ENCODE results near the gene BFSP1. TPM values are rescaled to one million over a fixed set of nuclear protein-coding genes. Genes with fewer than 3 reads are reported as not detected.

The BFSP1 gene
- total and polyA plus RNA-seq, 2 of the 8 experiments (the other 6 are each of a cell fraction or from before 2014, with no cell fraction given) = 1.5 to 2.5 TPM

- TF ChIP-seq PHF8 (conservative IDR thresholded peaks at IDR 0.05; ENCODE audit: low read depth, low read length) (0 out of 2 replicates have a peak, but pooled peaks have one; percentile 1), CHD2 (IDR thresholded peaks at IDR 0.05; ENCODE audit: low read length) (no peak), KDM4A (IDR thresholded peaks at IDR 0.05; ENCODE audit: low read depth, low read length, severe bottlenecking) (peak; percentile 58), POLR2AphosphoS5 (IDR thresholded peaks at IDR 0.05; ENCODE audit: low read depth, low read length) (peak; percentile 46; the same call in 1 of the 2 replicates), GABPA (IDR thresholded peaks at IDR 0.05; ENCODE audit: borderline replicate concordance, insufficient read depth, low read length) (no peak), SIN3A (conservative IDR thresholded peaks at IDR 0.05 in 1 of 2, IDR thresholded peaks at IDR 0.05 in 1 of 2; ENCODE audit: low read depth in 1 of 2, low read length in 2 of 2) (peak; percentile 80 to 86; a peak in 3 of 4 replicates), BCL11A (IDR thresholded peaks at IDR 0.05; ENCODE audit: low read depth in 2 of 2, low read length in 2 of 2) (no peak), RAD21 (IDR thresholded peaks at IDR 0.05 in 1 of 2, conservative IDR thresholded peaks at IDR 0.05 in 1 of 2; ENCODE audit: low read depth in 2 of 2, low read length in 2 of 2) (0 out of 4 replicates have a peak, but pooled peaks of 1 of the 2 experiments have one; percentile 5), SAP30 (IDR thresholded peaks at IDR 0.05; ENCODE audit: insufficient read depth, insufficient replicate concordance, low read length) (peak; percentile 86), SRF (IDR thresholded peaks at IDR 0.05; ENCODE audit: low read depth, low read length) (no peak)
- Histone ChIP-seq H2BK12ac (ENCODE audit: low read depth, low read length) (no peak overlapping the region), H3K36me3 (ENCODE audit: control insufficient read depth in 2 of 4, insufficient read depth in 4 of 4, low read length in 3 of 4) (no peaks in the 10 kb centered on the region), H3K4ac (replicated peaks; ENCODE audit: insufficient read length, low read depth, low read length) (no peak overlapping the region), H3K4me3 (ENCODE audit: extremely low read depth in 1 of 4, insufficient read depth in 2 of 4, low read depth in 3 of 4, low read length in 4 of 4) (peak overlapping the region; percentile 84 to 93 (median 88)), H3K79me2 (ENCODE audit: control insufficient read depth in 1 of 2, insufficient read depth in 2 of 2, low read length in 2 of 2) (peaks cover 10 to 54% of the 10 kb centered on the region in 2 experiments; a peak in 3 of 4 replicates), H2BK5ac (ENCODE audit: low read depth, low read length) (peak overlapping the region; percentile 94; the same call in 1 of the 2 replicates), H3K4me1 (replicated peaks in 1 of 4; ENCODE audit: control insufficient read depth in 3 of 4, insufficient read depth in 4 of 4, low read length in 3 of 4) (peaks cover 3 to 29% (median 16%) of the 10 kb centered on the region in 4 experiments; a peak in 6 of 7 replicates), H3K23me2 (ENCODE audit: low read depth, low read length) (peaks cover 7% of the 10 kb centered on the region), H3K23ac (ENCODE audit: insufficient read length) (no peak overlapping the region), H4K8ac (ENCODE audit: extremely low read depth, insufficient read depth, low read length) (peak overlapping the region; percentile 83), H2BK20ac (ENCODE audit: low read length) (0 out of 2 replicates have a peak overlapping the region, but pooled peaks have one; percentile 6), H4K20me1 (replicated peaks in 1 of 2; ENCODE audit: control insufficient read depth in 1 of 2, insufficient read depth in 2 of 2, low read length in 2 of 2) (peaks cover 0 to 9% of the 10 kb centered on the region in 2 experiments), H4K5ac (ENCODE audit: insufficient read length, low read depth, low read length) (peak overlapping the region; percentile 20), H2AK5ac (ENCODE audit: low read depth, low read length) (no peak overlapping the region), H3K14ac (ENCODE audit: insufficient read length) (no peak overlapping the region), H2BK15ac (ENCODE audit: low read length) (no peak overlapping the region), H3K18ac (ENCODE audit: extremely low read depth, low read length) (peak overlapping the region; percentile 91), H4K91ac (replicated peaks; ENCODE audit: insufficient read length, low read length) (no peak overlapping the region), H3K27ac (ENCODE audit: low read depth, low read length) (peak overlapping the region; percentile 66), H3K79me1 (ENCODE audit: low read depth, low read length) (no peaks in the 10 kb centered on the region; the same call in 1 of the 2 replicates), H3K4me2 (ENCODE audit: insufficient read depth in 1 of 2, low read depth in 2 of 2, low read length in 2 of 2) (peak overlapping the region; percentile 78 to 91), H2BK120ac (replicated peaks; ENCODE audit: low read depth, low read length) (no peak overlapping the region), H2AFZ (ENCODE audit: low read length) (no peak overlapping the region), H3K9ac (replicated peaks in 1 of 4; ENCODE audit: extremely low read depth in 1 of 4, low read depth in 3 of 4, low read length in 3 of 4) (peak overlapping the region; percentile 76 to 88 (median 80)), H3K9me3 (ENCODE audit: insufficient read depth in 2 of 2, low read depth in 1 of 2, low read length in 1 of 2) (no peaks in the 10 kb centered on the region), H3K27me3 (replicated peaks in 1 of 4; ENCODE audit: control insufficient read depth in 3 of 4, extremely low read depth in 1 of 4, insufficient read depth in 3 of 4, low read length in 3 of 4) (no peaks in the 10 kb centered on the region), H3K56ac (replicated peaks; ENCODE audit: insufficient read length, low read depth, low read length) (no peak overlapping the region)
- ChIA-PET CTCF (ENCODE audit: partially characterized antibody) (interaction anchor here (0.6 to 3.2 kb wide), 17 partner anchors 9 to 178 kb away, joined by 3 to 23 read pairs (median 5); no protein-coding TSS in a partner anchor), POLR2A (ENCODE audit: partially characterized antibody) (interaction anchor here (0.6 to 4.3 kb wide), 30 partner anchors 9 to 399 kb away, joined by 3 to 26 read pairs (median 7); partner anchors contain the start of genes BFSP1, MGME1 and SNX5)
- FAIRE-seq (no peak), DNase-seq (ENCODE audit: low read depth in 1 of 2, low spot score in 2 of 2) (peak in 1 of 2 experiments; percentile 64)
- WGBS, 2 experiments (ENCODE audit: extremely low coverage in 1 of 2, insufficient coverage in 1 of 2, insufficient read length in 1 of 2, insufficient replicate concordance in 2 of 2, low coverage in 1 of 2, low lambda C conversion rate in 2 of 2, missing lambda C conversion rate in 1 of 2) = 2% methylated on average over 24 of the region's 43 CpGs; no CpG with 5 or more reads in 1 of the 2 experiments
Measured at GRCh38 chr20:17570347-17571152, 39.4 kb upstream of the BFSP1 start.
